Measurements from ENCODE around the gene RAPGEF5.

The RAPGEF5 gene

DNA sequence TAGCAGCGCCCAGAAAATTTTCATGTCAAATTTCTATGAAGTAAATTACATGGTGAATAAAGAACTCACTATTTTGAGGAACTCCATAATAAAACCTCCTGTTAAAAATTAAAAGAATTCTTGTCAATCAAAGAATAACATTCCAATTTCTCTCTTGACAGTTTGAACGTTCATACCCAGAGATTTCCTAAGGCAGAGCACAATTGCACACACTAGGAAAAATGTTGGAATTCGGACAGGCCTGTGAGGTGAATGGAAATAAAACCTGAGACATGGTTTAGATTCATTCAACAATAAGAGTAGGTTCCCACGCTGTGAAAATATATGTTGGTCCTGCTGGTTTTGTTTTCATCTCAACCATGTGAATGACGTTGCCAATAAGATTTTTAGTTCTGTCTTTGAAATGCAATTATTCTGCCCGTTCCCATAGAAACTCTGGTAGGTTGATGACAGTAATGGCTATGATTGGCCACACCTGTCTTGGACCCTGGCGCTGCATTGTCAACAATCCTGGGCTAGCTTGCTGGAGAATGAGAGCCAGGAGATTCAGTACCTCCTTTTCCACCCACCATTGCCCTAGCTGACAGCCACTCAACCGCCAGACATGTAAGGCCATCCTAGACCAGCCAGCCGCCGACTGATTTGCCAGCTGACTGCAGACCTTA is 43.3 kb upstream of the RAPGEF5 start:
- H3K27ac ChIP-seq, result no peak overlapping the region
- no peak for TF ChIP-seq ZFX (IDR thresholded peaks at IDR 0.05; ENCODE audit: borderline replicate concordance)
- TF ChIP-seq, protein P1, sequence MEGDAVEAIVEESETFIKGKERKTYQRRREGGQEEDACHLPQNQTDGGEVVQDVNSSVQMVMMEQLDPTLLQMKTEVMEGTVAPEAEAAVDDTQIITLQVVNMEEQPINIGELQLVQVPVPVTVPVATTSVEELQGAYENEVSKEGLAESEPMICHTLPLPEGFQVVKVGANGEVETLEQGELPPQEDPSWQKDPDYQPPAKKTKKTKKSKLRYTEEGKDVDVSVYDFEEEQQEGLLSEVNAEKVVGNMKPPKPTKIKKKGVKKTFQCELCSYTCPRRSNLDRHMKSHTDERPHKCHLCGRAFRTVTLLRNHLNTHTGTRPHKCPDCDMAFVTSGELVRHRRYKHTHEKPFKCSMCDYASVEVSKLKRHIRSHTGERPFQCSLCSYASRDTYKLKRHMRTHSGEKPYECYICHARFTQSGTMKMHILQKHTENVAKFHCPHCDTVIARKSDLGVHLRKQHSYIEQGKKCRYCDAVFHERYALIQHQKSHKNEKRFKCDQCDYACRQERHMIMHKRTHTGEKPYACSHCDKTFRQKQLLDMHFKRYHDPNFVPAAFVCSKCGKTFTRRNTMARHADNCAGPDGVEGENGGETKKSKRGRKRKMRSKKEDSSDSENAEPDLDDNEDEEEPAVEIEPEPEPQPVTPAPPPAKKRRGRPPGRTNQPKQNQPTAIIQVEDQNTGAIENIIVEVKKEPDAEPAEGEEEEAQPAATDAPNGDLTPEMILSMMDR (IDR thresholded peaks at IDR 0.05), result no peak

DNA sequence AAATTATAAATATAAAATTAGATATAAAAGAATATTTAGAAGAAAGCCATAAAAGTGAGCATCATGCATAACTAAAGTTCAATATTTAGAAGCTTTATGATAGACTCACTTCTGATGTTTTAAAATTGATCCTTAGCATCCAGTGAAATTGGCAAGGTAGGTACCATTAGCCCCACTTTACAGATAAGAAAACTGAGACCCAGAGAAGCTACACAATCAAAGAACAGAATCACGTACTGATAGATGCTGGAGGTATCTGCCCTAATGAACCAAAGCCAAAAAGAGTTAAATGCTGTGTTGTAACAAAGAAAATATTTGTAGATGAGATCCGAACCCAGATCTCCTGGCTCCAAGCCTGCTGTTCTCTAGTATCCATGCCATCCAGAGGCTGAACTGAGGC is 42.6 kb upstream of the RAPGEF5 start:
- no peak overlapping the region for H3K27ac ChIP-seq
- TF ChIP-seq ZFX (IDR thresholded peaks at IDR 0.05; ENCODE audit: borderline replicate concordance), result no peak
- TF ChIP-seq, protein P1 (IDR thresholded peaks at IDR 0.05), result no peak

DNA sequence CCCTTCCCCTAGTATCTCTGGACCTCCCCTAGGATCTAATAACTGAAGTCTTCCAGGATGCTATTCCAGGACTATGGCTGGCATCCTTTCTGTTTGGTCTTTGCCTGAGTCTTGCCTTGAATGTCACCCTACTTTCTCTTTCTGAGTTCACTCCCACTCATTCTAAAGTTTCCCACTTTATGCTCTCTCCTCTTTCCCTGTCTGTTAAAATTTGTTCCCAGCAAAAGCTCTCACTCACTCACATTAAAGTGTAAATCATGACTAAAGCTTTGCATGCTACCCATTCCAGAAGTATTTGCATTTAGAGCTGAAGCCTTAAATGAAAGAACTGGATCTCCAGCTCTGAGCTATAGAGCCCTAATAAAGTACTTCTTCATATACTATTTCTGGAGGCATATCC is 42.1 kb upstream of the RAPGEF5 start:
- H3K27ac ChIP-seq, result no peak overlapping the region
- TF ChIP-seq, protein P1 (IDR thresholded peaks at IDR 0.05), result no peak
- no peak for TF ChIP-seq ZFX (IDR thresholded peaks at IDR 0.05; ENCODE audit: borderline replicate concordance)

GRCh38 chr7:22397981-22398380 is 41.0 kb upstream of the RAPGEF5 start:
- no peak for TF ChIP-seq ZFX (IDR thresholded peaks at IDR 0.05; ENCODE audit: borderline replicate concordance)
- TF ChIP-seq, protein P1 (IDR thresholded peaks at IDR 0.05), result no peak

DNA sequence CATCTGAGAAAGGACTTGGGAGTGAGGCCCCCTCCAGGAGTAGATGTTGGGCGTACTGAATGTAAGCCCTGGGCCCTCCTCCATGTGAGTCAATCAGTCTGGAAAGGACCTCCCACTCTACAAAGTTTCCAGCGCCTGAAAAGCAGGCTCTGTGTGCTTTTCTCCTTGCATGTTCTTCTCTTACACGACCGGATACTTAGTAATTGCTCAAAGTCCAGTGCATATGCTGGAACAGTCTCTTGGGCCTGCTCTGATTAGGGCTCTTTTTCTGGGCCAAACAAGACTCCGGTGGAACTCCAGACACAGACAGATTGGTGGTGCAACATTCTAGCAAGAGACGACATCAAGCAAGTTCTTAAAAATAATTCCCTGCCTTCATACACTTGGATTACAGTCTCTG is 38.3 kb upstream of the RAPGEF5 start:
- TF ChIP-seq ZFX (IDR thresholded peaks at IDR 0.05; ENCODE audit: borderline replicate concordance), result no peak
- TF ChIP-seq, protein P1 (IDR thresholded peaks at IDR 0.05), result no peak
- no peak overlapping the region for H3K27ac ChIP-seq

More at GRCh38 chr7:22397981-22398380, 41.0 kb upstream of the RAPGEF5 start:
- no peak overlapping the region for H3K27ac ChIP-seq

- TF ChIP-seq, protein P1 (IDR thresholded peaks at IDR 0.05), result no peak
- TF ChIP-seq ZFX (IDR thresholded peaks at IDR 0.05; ENCODE audit: borderline replicate concordance), result no peak
- H3K27ac ChIP-seq, result no peak overlapping the region
Measured at GRCh38 chr7:22394739-22395138, 37.8 kb upstream of the RAPGEF5 start.

GRCh38 chr7:22393913-22394729 is 37.2 kb upstream of the RAPGEF5 start:
- no peak overlapping the region for H3K27ac ChIP-seq
- no peak for TF ChIP-seq ZFX (IDR thresholded peaks at IDR 0.05; ENCODE audit: borderline replicate concordance)
- TF ChIP-seq, protein P1 (IDR thresholded peaks at IDR 0.05), result no peak

All from 22Rv1 (cell line).